A673 (cell line): ENCODE results near the gene DES. TPM values are rescaled to one million over a fixed set of nuclear protein-coding genes. Genes with fewer than 3 reads are reported as not detected.

Source experiments
- BruUV-seq: library from RNA; stranded (reverse); fragments of 400-500 nt; replicated peaks from 2 replicates; lab custom pipeline; 2021; lab: Mats Ljungman, UMichigan
- CTCF ChIA-PET: fragments of 300-600 bp; sonication (Branson Sonifier 250); formaldehyde crosslinking; loops from one replicate; lab custom pipeline; 2022; ENCODE audit warnings: antibody characterized with exemption; lab: Charles Lee
- POLR2A ChIA-PET: fragments of 300-600 bp; sonication (Branson Sonifier 250); formaldehyde crosslinking; loops from one replicate; lab custom pipeline; 2022; ENCODE audit warnings: antibody characterized with exemption; ENCODE audit not compliant: low non-redundant PET; lab: Charles Lee
- DNase-seq: peaks from one replicate; pipeline ENCODE4 v3.0.0-alpha.2; 2015; ENCODE audit warnings: low spot score
- H3K27ac ChIP-seq: fragments of 200-600 bp; sonication (generic); 2 replicates; pipeline ENCODE4 v1.5.1; 2016; ENCODE audit warnings: mixed run types, low read depth, mild to moderate bottlenecking, mixed read lengths, antibody characterized with exemption, low read length; ENCODE audit not compliant: poor library complexity, severe bottlenecking
- H3K27me3 ChIP-seq: fragments of 200-600 bp; sonication (generic); replicated peaks from 2 replicates; pipeline ENCODE4 v1.6.1; 2017; ENCODE audit warnings: mixed run types, low read depth, mild to moderate bottlenecking, mixed read lengths, antibody characterized with exemption, low read length; ENCODE audit not compliant: insufficient read depth, poor library complexity
- H3K36me3 ChIP-seq: fragments of 200-600 bp; sonication (generic); 2 replicates; pipeline ENCODE4 v1.6.1; 2016; ENCODE audit warnings: mixed run types, mild to moderate bottlenecking, mixed read lengths, antibody characterized with exemption, low read length; ENCODE audit not compliant: insufficient read depth, poor library complexity, severe bottlenecking
- H3K4me1 ChIP-seq: fragments of 200-600 bp; sonication (generic); 2 replicates; pipeline ENCODE4 v1.6.1; 2017; ENCODE audit warnings: mixed run types, mild to moderate bottlenecking, mixed read lengths, antibody characterized with exemption, low read length; ENCODE audit not compliant: insufficient read depth, poor library complexity, severe bottlenecking
- H3K4me3 ChIP-seq: fragments of 200-600 bp; sonication (generic); 2 replicates; pipeline ENCODE4 v1.5.1; 2016; ENCODE audit warnings: low read depth, mixed run types, mild to moderate bottlenecking, mixed read lengths, low read length; ENCODE audit not compliant: poor library complexity, severe bottlenecking
- H3K9me3 ChIP-seq: fragments of 200-600 bp; sonication (generic); 2 replicates; pipeline ENCODE4 v1.6.1; 2016; ENCODE audit warnings: mixed run types, low read depth, mild to moderate bottlenecking, mixed read lengths, antibody characterized with exemption, low read length; ENCODE audit not compliant: poor library complexity, severe bottlenecking
- CTCF ChIP-seq: fragments of 300-800, 200-600 bp; sonication (generic); conservative IDR thresholded peaks from 2 replicates; pipeline ENCODE4 v1.5.1; 2017; ENCODE audit warnings: low read depth, mild to moderate bottlenecking, antibody characterized with exemption, low read length, moderate library complexity, mixed read lengths
- EZH2 ChIP-seq: fragments of 200-600 bp; sonication (generic); IDR thresholded peaks from 2 replicates; pipeline ENCODE4 v1.6.1; 2017; ENCODE audit warnings: borderline replicate concordance, low read depth, mild to moderate bottlenecking, mixed read lengths, antibody characterized with exemption, low read length; ENCODE audit not compliant: poor library complexity, severe bottlenecking
- intact Hi-C: fragments of 100-400 bp; cut with micrococcal nuclease; formaldehyde crosslinking; loops from one replicate; pipeline ENCODE4 v1.10.0; 2022; ENCODE audit not compliant: unreplicated experiment
- total RNA-seq: library from RNA; stranded (reverse); gene quantifications from 2 replicates; pipeline ENCODE4 v1.2.3, GENCODE V29; 2021

The DES gene
- total RNA-seq, 1 experiment from 2014 or later: not detected

GRCh38 chr2:219457784-219458369 is 39.7 kb downstream of the DES start:
- CTCF ChIA-PET: interaction anchor here (0.6 to 2.5 kb wide), 2 partner anchors 72 to 85 kb away, joined by 3 to 27 read pairs; no protein-coding TSS in a partner anchor
- H3K27me3 ChIP-seq: no peaks in the 10 kb centered on the region
- peaks cover 11% of the 10 kb centered on the region for H3K4me1 ChIP-seq
- DNase-seq: no peak
- intact Hi-C loops: no loop called here
- no peak for TF ChIP-seq EZH2
- TF ChIP-seq CTCF: no peak
- no peaks in the 10 kb centered on the region for H3K9me3 ChIP-seq
- POLR2A ChIA-PET: no interaction called here
- no peaks in the 10 kb centered on the region for H3K36me3 ChIP-seq
- no peak overlapping the region for H3K27ac ChIP-seq
- BruUV-seq: no TSS peak
- no peak overlapping the region for H3K4me3 ChIP-seq

DNA sequence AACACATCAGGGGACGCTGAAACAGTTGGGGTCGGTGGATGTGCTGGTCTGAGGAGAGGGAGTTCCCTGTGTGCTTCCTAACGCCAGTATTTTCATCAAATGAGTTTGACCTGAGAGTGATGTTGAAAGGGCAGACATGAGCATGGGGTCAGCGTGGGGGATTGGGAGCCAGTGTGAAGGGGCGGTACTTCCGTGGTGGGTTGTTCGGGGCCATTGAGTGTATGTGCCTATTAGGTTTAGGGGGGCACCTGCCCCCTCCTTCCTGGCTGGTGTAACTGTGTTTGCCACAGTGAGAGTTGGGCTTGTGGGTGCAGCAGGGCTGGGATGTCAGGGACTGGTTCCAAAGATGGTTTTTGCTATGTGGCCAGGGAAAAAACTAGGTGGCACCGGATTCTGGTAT is 40.8 kb downstream of the DES start:
- ChIA-PET CTCF (interaction anchor here (0.5 to 2.5 kb wide), 4 partner anchors 40 to 388 kb away, joined by 3 to 27 read pairs (median 7); partner anchors contain the start of gene GMPPA), POLR2A (no interaction called here)
- Histone ChIP-seq H3K36me3 (no peaks in the 10 kb centered on the region), H3K4me3 (no peak overlapping the region), H3K4me1 (peaks cover 6% of the 10 kb centered on the region), H3K27me3 (no peaks in the 10 kb centered on the region), H3K27ac (no peak overlapping the region), H3K9me3 (no peaks in the 10 kb centered on the region)
- no peak for DNase-seq
- intact Hi-C loops: loop anchor here (1.0 kb wide), 1 partner anchor 71 kb away; no protein-coding TSS in a partner anchor
- no TSS peak for BruUV-seq
- TF ChIP-seq EZH2: no peak
- TF ChIP-seq CTCF: no peak

- TF ChIP-seq CTCF (peak; percentile 90), EZH2 (no peak)
- ChIA-PET POLR2A (no interaction called here), CTCF (interaction anchor here (0.6 to 2.5 kb wide), 5 partner anchors 39 to 71 kb away, joined by 3 to 27 read pairs (median 3); partner anchors contain the start of gene GMPPA)
- peaks cover 6% of the 10 kb centered on the region for H3K4me1 ChIP-seq
- no peak overlapping the region for H3K4me3 ChIP-seq
- no peak overlapping the region for H3K27ac ChIP-seq
- no peaks in the 10 kb centered on the region for H3K27me3 ChIP-seq
- intact Hi-C loops: loop anchor here (1.0 kb wide), 1 partner anchor 71 kb away; no protein-coding TSS in a partner anchor
- no peaks in the 10 kb centered on the region for H3K36me3 ChIP-seq
- no TSS peak for BruUV-seq
- no peaks in the 10 kb centered on the region for H3K9me3 ChIP-seq
- DNase-seq: peak; percentile 38
These were observed 41.5 kb downstream of the DES start for GRCh38 chr2:219459460-219460311.
